Hematopoietic multipotent progenitor cell treated with erythropoietin and hydrocortisone succinate and interleukin-3 and kit ligand, for 4 days (in vitro differentiated cells): Measurements from ENCODE around the gene CCDC183.
"Not testable (repeated sequence)": the region's sequence is repeated elsewhere in the genome, so short reads cannot be mapped to it uniquely, and the experiment has no call there.

ENCODE experiments used
- DNase-seq: peaks from one replicate; pipeline ENCODE4 v3.0.0-alpha.2; 2015

Gene CCDC183

DNA sequence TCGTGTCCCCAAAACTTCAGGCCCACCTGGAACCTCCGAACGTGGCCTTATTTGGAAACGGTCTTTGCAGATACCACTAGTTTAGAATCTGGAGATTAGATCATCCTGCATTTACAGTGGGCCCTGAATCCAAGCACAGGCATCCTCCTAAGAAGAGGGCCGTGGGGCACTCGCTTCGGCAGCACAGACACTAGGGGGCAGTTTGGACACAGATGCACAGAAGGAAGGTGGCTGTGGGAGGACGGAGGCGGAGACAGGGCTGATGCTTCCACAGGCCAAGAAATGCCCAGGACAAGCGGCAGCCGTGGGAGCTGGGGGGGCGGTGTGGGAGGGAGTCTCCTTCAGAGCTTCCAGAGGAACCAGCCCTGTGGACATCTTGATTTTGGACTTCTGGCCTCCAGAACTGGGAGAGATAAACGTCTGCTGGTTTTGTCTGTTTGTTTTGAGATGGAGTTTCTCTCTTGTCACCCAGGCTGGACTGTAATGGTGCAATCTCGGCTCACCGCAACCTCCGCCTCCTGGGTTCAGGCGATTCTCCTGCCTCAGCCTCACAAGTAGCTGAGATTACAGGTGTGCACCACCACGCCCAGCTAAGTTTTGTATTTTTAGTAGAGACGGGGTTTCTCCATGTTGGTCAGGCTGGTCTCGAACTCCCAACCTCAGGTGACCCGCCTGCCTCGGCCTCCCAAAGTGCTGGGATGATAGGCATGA is 35.1 kb upstream of the CCDC183 start:
- DNase-seq, result peak; percentile 87

DNA sequence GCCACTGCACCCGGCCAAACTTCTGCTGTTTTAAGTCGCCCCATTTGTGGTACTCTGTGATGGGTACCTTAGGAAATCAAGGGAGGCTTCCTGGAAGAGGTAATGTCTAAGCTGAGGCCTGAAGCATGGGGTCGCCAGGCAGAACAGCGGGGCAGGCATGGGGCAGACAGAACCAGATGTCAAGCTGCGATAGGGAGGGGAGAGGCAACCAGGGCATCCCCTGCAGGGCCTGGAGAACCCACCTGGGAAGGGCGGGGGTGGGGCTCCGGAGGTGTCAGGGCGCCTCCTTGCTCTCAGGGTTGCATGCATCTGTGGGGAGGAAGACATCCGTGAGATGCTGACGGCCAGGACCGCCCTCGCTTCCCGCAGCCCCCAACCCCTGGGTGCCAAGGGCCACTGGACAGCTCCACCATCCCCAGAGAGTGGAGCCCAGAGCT is 34.6 kb upstream of the CCDC183 start:
- DNase-seq, result no peak

DNA sequence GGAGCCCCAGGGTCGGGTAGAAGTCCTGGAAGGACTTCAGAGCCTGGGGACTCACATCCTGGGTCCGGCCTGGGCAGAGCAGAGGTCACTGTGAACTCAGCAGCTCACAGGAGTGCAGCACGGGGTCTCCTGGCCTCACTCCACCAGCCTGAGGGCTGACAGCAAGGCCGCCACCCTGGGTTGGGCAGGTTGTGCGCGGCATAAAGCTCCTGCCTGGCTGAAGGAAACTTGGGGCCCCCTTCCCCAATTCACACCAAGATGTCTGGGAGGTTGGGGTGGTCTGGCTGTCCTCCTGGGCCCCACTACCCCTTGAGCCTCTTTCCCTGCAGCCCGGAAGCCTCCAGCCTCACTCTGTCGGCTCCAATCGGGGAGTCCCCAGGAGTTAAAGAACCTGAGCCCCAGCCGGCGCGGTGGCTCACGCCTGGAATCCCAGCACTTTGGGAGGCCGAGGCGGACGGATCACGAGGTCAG is 33.9 kb upstream of the CCDC183 start:
- DNase-seq, result no peak

DNA sequence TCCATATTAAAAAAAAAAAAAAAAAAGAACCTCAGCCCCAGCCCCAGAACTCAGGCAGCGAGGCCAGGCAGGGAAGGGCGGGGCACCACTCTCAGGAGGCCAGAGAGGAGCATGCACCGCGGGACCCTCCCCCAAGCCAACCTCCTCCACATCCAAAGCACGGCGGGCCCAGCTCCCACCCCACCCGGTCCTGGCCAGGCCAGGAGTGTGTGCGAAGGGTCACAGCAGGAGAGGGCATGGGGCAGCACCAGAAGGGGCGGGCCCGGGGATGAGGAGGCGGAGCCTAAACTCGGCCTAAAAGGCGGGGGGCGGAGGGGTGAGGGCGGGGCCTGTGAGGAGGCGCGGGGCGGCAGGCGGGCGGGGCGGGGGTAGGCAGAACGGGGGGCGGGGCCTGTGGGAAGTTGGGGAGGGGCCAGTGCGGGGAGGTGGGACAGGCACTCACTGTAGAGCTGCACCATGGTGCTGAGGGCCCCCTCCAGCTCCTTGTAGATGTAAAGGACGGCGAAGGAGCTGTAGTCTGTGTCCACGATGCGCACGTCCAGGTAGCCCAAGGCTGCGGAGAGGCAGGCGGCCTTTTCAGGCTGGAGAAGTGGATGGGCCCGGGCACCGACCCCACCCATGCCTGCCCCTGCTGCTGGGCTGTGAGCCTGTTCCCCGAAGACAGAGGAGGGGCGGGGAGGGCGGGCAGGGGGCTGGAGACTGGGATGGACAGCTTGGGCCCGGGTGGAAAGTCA is 33.1 kb upstream of the CCDC183 start:
- peak; percentile 88 for DNase-seq

DNA sequence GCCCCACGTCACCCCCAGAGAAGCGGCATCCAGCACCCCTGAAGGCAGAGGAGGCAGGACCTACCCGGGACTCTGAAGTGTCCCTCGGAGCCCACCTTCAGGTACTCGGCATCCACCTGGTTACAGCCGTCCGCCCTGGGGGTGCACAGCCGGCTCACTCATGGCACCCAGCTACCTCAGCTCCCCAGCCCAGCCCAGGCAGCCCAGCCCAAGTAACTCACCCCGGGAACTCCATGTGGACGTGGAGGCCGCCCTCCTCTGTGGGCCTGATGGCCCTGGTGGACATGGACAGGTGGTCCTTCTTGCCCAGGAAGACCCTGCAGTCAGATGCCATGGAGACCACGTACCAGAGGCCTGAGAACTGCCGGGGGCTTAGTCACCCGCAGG is 32.5 kb upstream of the CCDC183 start:
- no peak for DNase-seq

DNA sequence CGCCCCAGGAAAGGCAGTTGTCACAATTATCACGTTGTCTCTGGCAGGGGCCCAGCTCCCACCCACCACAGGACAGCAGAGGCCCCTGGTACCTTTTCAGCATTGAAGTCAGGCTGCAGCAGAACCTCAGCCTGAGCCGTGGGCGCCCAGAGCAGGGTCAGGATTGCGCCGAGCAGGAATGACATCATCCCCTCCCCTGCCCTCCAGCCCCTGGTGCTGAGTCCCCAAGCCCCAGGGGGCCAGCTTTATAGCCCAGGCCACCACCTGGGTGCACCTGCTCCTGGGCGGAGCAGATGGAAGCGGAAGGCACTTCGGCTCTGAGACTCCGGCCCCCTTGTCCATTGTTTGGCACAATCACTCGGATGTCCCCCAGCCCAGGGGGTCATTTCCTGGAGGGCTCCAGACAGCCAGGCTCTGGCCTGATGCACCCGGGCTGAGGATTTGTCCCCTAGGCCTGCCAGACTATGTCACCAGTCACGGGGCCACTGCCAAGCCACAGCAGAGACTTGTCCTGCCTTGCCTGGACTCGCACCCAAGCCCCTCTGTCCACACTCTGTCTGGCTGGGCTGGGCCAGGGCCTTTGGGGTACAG is 31.7 kb upstream of the CCDC183 start, which contains the start of gene LCN15:
Gene LCN15, minus strand, starts transcription at position 218 of the 591 bp plus-strand sequence. Its CDS starts 30 bp downstream, at position 188.
- DNase-seq, result no peak

DNA sequence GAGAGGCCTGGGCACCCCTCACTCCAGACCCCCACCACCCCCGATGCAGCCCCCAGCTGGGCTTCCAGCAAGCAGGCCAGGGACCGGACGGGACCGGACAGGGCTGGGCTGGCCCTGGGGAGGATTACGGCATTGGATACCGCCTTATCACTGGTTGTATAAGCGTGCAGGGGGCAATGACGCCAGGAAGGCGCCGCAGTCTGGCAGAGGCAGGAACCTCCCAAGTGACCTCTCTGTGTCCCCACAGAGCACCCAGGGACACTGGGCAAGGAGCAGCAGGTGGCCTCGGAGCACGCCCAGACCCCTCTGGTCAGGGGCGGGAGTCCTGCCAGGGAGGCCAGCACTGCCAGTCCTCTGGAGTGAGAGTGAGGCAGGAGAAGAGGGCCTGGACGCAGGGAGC is 31.1 kb upstream of the CCDC183 start:
- no peak for DNase-seq

DNA sequence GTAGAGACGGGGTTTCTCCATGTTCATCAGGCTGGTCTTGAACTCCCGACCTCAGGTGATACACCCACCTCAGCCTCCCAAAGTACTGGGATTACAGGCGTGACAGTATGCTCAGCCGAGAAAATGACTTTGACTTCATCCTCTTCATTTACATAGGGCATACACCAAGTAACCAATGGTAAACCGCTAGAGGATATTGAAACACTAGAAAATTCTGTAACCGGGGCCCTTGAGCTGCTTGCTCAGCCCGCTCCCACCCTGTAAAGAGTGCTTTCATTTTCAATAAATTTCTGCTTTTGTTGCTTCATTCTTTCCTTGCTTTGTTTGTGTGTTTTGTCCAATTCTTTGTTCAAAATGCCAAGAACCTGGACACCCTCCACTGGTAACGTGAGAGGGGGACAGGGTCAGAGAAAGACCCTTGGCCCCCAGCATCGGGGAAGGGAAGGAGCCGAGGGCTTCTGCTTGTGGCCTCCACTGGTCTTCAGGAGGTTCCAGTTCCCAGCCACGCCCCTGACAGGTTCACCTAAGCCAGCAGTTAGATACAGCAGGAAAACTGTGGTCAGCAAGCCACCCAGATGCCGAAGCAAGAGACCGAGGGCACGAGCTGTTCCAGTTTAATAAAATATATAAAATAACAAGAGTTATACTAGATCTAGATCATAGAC is 30.3 kb upstream of the CCDC183 start:
- DNase-seq, result not testable (repeated sequence)

DNA sequence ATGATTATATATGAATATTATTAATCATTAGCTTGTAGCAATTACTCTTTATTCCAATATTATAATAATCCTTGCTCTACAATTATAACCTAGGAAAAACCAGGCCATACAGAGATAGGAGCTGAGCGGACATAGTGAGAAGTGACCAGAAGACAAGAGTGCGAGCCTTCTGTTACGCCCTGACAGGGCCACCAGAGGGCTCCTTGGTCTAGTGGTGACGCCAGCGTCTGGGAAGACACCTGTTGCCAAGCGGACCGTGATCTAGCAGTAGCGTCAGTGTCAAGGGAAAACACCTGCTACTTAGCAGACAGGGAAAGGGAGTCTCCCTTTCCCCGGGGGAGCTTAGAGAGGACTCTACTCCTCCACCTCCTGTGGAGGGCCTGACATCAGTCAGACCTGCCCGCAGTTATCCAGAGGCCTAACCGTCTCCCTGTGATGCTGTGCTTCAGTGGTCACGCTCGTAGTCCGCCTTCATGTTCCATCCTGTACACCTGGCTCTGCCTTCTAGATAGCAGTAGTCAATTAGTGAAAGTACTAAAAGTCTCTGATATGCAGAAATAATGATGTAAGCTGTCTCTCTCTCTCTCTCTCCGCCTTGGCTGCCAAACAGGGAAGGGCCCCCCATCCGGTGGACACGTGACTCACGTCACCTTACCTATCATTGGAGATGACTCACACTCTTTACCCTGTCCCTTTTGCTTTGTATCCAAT is 29.6 kb upstream of the CCDC183 start:
- peak; percentile 68 for DNase-seq

DNA sequence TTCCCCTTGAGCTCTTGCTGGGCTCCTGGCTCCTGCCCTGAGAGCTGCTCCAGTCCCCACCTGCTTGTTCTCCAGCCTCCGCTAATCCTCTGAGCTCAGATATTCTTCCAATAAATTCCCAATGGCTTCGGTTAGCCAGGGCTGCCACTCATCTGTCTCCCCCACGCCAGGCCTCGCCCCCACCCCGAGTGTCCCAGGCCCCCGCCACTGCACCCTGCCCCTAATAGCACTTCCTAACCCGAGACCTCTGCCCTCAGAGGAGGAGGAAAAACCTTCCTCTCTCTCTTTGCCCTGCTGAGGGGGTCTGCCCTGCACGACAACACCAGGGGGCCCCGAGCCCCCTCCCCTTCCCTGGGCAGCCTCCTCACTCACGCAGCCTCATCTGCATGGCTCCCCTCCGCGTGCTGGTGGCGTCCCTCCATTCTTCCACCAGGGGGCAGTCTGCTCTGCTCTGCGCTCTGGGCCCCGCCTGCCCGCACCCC is 26.4 kb upstream of the CCDC183 start:
- DNase-seq, result peak; percentile 75

DNA sequence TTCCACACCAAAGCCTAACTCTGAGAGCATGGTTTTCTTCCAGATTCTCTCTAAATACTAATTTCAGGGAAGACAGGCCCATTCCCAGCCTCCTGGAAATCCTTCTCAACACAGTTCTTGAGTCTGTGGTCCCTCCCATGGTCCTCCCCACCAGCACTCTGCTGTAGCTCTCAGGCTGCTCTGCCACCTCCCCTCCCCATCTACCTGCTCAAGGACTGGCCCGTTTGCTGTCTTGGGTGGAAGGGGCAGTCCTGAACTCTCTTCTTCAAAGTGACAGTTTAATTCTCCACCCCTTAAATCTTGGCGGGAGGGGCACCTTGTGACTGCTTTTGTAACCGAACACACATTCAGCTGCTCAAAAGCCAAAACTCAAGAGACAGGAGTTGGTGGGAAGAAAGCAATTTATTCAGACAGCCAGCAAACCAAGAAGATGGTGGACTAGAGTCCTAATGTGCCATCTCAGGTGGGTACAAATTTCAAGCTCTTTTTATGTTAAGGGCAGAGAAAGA is 24.2 kb upstream of the CCDC183 start:
- peak; percentile 54 for DNase-seq

DNA sequence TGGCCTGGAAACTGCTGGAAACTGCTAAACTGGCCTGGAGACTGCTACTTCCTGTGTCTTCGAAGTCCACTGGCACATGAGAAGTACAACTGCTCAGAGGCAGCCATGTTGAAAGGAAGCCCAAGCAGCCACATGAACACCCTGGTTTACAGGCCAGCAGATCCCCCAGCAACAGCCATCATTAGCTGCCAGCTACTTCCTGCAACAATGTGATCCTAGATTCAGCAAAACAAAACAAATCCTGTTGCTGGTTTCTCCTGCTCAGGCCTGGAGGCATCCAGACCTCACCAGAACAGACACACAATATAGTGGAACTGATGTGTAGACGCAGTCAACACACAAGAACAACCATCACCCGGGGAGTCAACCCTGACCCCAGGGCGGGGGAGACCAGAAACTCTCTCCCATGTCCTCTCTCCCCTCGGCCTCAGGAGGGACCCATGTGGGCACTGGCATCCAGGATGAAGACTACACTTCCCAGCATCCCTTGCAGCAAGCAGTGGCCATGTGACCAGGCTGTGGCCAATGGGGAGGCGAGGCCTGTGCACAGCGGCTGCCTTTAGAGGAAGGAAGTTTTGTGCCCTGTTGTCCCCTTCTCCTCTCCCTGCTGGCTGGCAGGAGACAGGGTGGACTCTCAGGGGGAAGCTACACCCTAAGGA is 22.6 kb upstream of the CCDC183 start:
- DNase-seq, result peak; percentile 83

DNA sequence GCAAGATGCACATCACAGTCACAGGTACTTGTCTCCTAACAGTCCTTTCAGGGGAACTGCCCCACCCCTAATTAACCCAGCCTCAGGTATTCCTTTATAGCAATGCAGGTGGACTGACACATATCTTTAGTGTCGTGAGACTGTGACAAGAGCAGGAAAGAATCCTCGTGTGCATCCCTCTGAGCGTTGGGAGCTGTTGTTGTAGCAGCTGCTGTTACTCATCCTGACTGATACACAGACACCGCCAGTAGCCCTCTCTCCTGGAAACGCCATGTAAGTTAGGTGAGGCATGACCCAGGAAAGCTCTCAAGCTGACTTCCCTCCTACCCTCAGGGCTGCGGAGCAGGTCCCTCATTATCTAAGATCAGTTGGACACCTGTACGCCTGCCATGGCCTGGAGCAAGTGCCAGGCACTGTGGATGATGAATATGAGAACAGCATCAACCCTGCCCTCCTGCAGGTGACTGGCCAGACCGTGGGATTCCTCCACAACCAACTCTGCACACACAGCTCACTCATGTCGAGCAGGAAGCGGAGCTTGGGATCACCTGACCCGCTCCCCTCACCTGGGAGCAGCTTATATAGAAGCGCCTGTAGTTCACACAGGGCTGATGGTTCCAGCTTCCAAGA is 21.6 kb upstream of the CCDC183 start:
- DNase-seq, result no peak

DNA sequence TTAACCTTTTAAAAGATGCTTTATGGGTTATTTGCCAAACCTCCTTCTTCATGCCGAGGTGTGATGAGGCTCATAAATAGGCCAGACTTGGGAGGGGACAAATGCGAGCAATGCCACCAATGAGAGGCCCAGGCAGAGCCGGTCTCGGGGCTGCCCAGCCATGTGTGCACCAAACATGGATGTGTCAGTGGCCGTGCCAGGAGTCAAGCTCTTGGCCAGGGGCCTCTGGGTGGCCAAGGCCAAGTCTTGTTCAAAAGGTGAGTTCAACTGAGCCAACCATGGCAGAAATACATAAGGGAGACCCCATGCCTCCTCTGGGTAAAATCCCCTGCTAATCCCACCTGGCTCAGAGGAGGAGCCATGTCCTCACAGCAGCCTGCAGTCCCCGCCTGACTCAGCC is 20.9 kb upstream of the CCDC183 start:
- no peak for DNase-seq

DNA sequence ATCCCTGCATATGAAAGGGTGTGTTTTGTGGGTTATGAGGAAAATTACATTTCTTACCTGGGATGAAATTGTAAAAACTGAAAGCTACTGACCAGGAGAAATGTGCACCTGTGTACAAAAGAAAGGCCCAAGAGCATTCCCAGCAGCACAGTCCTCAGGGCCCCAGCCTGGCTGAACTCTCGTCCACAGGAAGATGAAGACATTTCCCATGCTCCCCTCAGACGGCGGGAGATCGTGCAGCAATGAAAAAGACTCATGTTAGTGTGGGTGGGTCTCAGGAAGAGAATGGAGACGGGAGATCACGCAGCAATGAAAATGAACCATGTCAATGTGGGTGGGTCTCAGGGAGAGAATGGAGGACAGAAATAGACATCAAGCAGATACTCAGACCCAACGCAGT is 19.2 kb upstream of the CCDC183 start:
- DNase-seq, result no peak

DNA sequence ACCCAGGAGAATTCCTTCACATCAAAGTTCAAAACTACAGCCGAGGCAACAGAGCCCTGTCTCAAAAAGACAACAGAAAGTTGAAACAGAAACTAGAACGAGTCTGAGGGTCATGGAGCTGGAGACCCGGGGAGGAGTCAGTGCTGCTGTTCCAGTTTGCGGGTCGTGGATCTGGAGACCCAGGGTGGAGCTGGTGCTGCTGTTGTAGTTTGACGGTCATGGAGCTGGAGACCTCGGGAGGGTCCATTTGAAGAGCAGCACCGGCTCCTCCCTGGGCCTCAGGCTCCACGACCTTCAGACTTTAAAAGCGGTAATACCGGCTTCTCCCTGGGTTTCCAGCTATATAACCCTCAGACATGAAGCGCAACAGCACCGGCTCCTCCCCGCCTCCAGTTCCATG is 18.8 kb upstream of the CCDC183 start:
- no peak for DNase-seq

DNA sequence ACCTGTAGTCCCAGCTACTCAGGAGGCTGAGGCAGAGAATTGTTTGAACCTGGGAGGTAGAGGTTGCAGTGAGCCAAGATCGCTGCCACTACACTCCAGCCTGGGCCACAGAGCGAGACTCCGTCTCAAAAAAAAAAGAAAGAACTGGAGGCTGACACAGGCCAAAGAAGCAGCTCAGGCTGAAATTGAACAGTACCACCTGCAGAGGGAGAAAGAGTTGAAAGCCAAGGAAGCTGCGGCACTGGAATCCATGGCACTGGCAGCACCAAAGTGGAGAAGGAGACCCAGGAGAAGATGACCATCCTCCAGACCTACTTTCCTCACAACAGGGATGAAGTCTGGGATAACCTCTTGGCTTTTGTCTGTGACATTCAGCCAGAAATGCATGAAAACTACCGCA is 16.3 kb upstream of the CCDC183 start:
- no peak for DNase-seq

DNA sequence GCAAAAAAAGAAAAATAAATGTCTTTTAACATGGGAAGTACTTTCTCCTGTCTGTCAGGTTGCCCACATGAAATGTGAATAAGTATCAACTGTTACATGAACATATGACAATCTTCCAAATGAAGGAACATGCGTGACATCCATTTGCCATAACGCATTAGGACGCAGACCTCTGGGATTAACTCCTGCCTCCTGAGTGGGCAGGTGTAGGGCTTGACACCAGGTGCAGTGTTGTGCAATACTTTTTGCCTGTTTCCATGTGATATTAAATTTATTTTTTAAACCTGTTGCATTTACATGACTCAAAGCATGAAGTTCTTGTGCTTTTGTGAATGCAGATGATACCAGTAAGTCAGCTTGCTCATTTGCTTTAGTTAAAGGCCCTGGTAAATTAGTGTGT is 13.7 kb upstream of the CCDC183 start:
- no peak for DNase-seq

DNA sequence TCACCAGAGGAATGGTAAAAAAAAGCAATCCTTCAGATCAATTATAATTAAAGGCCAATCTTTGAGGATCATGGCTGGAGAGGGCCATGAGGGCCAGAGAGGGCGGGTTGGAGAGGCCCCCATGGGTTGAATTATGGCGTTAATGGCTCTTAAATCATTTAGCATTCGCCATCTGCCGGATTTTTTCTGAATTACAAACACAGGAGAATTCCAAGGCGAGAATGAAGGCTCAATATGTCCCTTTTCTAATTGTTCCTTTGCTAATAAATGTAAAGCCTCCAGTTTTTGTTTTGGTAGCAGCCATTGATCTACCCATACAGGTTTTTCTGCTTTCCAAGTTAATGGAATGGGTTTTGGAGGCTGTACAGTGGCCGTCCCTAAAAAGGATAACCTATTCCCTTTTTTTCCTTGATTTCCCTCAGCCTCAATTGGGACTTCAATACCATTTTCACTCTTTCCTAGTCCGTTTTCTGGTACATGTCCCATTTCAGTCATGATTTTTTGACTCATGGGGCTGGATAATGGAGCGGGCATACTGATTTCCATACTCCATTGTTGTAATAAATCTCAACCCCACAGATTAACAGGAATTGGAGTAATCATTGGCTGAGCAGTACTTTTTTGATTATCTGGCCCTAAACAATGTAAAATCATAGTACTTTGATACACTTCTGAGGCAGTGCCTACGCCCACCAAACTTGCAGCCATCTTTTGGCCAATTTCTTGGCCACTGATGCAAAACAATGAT is 11.7 kb upstream of the CCDC183 start:
- peak; percentile 82 for DNase-seq

DNA sequence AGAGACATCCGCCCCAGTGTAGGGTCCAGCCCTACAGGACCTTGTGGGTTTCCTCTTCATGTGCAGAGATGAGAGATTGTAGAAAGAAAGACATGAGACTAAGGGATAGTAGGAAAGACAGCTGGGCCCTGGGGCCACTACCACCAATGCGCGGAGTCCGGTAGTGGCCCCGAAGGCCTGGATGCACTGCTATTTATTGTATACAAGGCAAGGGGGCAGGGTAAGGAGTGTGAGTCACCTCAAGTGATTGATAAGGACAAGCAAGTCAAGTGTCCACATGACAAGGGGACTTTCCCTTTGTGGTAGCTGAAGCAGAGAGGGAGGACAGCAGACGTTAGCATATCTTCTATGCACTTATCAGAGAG is 11.2 kb upstream of the CCDC183 start:
- DNase-seq, result peak; percentile 86
